Transverse colon (tissue), 4 donors: ENCODE measurements around the gene ZBTB7B. TPM values are rescaled to one million over a fixed set of nuclear protein-coding genes. Genes with fewer than 3 reads are reported as not detected.
A peak's percentile ranks its signal among the peaks of the same experiment; 100 is the strongest.

Experiments used
- DNase-seq: peaks from one replicate; pipeline ENCODE4 v3.0.0-alpha.2; 2019
- H3K27ac ChIP-seq, 4 donors: fragments of 200-600 bp; sonication (generic); 2 replicates each; pipeline ENCODE4 v1.5.1; 2016 to 2018; ENCODE audit warnings: inconsistent platforms in 4 of 4
- H3K27me3 ChIP-seq: fragments of 200-600 bp; sonication (generic); 2 replicates; pipeline ENCODE4 v1.5.1; 2017; ENCODE audit warnings: inconsistent platforms
- H3K36me3 ChIP-seq, 4 donors: fragments of 200-600 bp; sonication (generic); 2 replicates each; pipeline ENCODE4 v1.5.1; 2017 to 2019; ENCODE audit warnings: inconsistent platforms in 4 of 4
- H3K4me1 ChIP-seq, 4 donors: fragments of 200-600 bp; sonication (generic); 2 replicates each; pipeline ENCODE4 v1.5.1; 2017 to 2020; ENCODE audit warnings: inconsistent platforms in 4 of 4
- H3K4me3 ChIP-seq, 4 donors: fragments of 200-600 bp; sonication (generic); 1 replicate in 1 of 4; 2 replicates in 3 of 4; pipeline versions ENCODE4 v1.5.1 to v1.6.1; 2017 to 2019; ENCODE audit warnings: inconsistent platforms in 4 of 4
- H3K9me3 ChIP-seq, 2 donors: fragments of 200-600 bp; sonication (generic); 2 replicates each; pipeline ENCODE4 v1.5.1; 2017 to 2019; ENCODE audit warnings: inconsistent platforms in 2 of 2
- CTCF ChIP-seq, 5 experiments: fragments of 200-600 bp in 3 of 5; fragments of 450-650 bp in 2 of 5; sonication (generic) in 3 of 5; IDR thresholded peaks; 1 replicate in 2 of 5; 2 replicates in 3 of 5; pipeline ENCODE4 v1.5.1; 2016 to 2017; ENCODE audit warnings: antibody characterized with exemption in 5 of 5, inconsistent platforms in 3 of 5, mild to moderate bottlenecking in 2 of 5, moderate library complexity in 1 of 5
- EP300 ChIP-seq: sonication (generic); formaldehyde crosslinking; IDR thresholded peaks from one replicate; pipeline ENCODE4 v1.6.1; 2017; ENCODE audit warnings: antibody characterized with exemption, low read depth
- POLR2A ChIP-seq: fragments of 450-650 bp; IDR thresholded peaks from one replicate; pipeline ENCODE4 v1.6.1; 2016; ENCODE audit warnings: antibody characterized with exemption, mild to moderate bottlenecking, moderate library complexity
- POLR2AphosphoS5 ChIP-seq, 3 donors: sonication (generic); formaldehyde crosslinking; IDR thresholded peaks; one replicate each; pipeline ENCODE4 v1.6.1; 2016; ENCODE audit warnings: antibody characterized with exemption in 3 of 3
- WGBS, 2 donors: methylation state at CpG; one replicate each; pipeline ENCODE4 v1.1.5; 2018; ENCODE audit warnings: low coverage in 1 of 2; 5-methylcytosine and 5-hydroxymethylcytosine counted together
- in situ Hi-C, 4 donors: fragments of 200-750 bp; cut with MboI; loops; one replicate each; pipeline versions ENCODE4 v1.15.0 to v1.15.1; 2017; ENCODE audit warnings: low sequenced_read_pairs in 3 of 4, low pct_ligation_motif_present in 1 of 4, low pct_unique_long_range_greater_than_20kb in 1 of 4
- intact Hi-C: fragments of 100-400 bp; cut with DNase I; formaldehyde crosslinking; loops from one replicate; pipeline ENCODE4 v1.15.1; 2023; ENCODE audit warnings: low total_unique reads
- total RNA-seq, 4 donors: library from RNA; depleted of rRNA; stranded (reverse); fragments of >200 nt; gene quantifications; one replicate each; pipeline ENCODE4 v1.1.0, GENCODE V29; 2016

The ZBTB7B gene
- total RNA-seq, 4 donors from 2014 or later, result 85.2 to 513 (median 272) TPM

- Histone ChIP-seq H3K9me3 (no peaks in the 10 kb centered on the region), H3K4me3 (peak overlapping the region in 3 of 4 donors; percentile 53 to 72 (median 62)), H3K27me3 (no peaks in the 10 kb centered on the region), H3K4me1 (peaks cover 15 to 41% (median 26%) of the 10 kb centered on the region in 4 donors), H3K36me3 (peaks cover 0 to 24% (median 0%) of the 10 kb centered on the region in 4 donors), H3K27ac (peak overlapping the region; percentile 91 to 99 (median 94))
- DNase-seq, result peak; percentile 48
- 28 to 42% methylated on average over 5 to 10 of the region's 12 CpGs for WGBS, 2 donors
- TF ChIP-seq CTCF (IDR thresholded peaks at IDR 0.05) (peak in 4 of 5 experiments; percentile 28 to 47 (median 30)), POLR2A (no peak), EP300 (no peak), POLR2AphosphoS5 (IDR thresholded peaks at IDR 0.05) (no peak)
- intact Hi-C loops, result no loop called here
- in situ Hi-C loops, result loop anchor here in 3 of 4 donors (25.0 kb wide), 1 partner anchor 90 kb away; the partner anchor contains the start of genes CKS1B (in 3 of the 3), PBXIP1 (in 3 of the 3), PYGO2 (in 3 of the 3) and SHC1 (in 3 of the 3)
Measured at GRCh38 chr1:155052439-155053395, 50.1 kb downstream of the ZBTB7B start.

- 78 to 95% methylated on average over 7 of the region's 7 CpGs for WGBS, 2 donors
Measured at GRCh38 chr1:155053531-155054105, 51.0 kb downstream of the ZBTB7B start.

GRCh38 chr1:155057104-155057503, 54.5 kb downstream of the ZBTB7B start:
- WGBS, 2 donors, result 94% methylated on average over 8 of the region's 8 CpGs; no CpG with 5 or more reads in 1 of the 2 donors
- no peak overlapping the region for H3K4me3 ChIP-seq
- intact Hi-C loops (no loop called here), in situ Hi-C loops (loop anchor here in 3 of 4 donors (25.0 kb wide), 1 partner anchor 95 kb away; the partner anchor contains the start of genes CKS1B (in 3 of the 3), PBXIP1 (in 3 of the 3), PYGO2 (in 3 of the 3) and SHC1 (in 3 of the 3))
- no peak overlapping the region for H3K27ac ChIP-seq
- no peaks in the 10 kb centered on the region for H3K27me3 ChIP-seq
- peaks cover 0 to 28% (median 0%) of the 10 kb centered on the region in 4 donors for H3K36me3 ChIP-seq
- DNase-seq, result no peak
- no peaks in the 10 kb centered on the region for H3K9me3 ChIP-seq
- TF ChIP-seq CTCF (IDR thresholded peaks at IDR 0.05), result no peak
- no peak for TF ChIP-seq EP300
- no peak for TF ChIP-seq POLR2AphosphoS5 (IDR thresholded peaks at IDR 0.05)
- TF ChIP-seq POLR2A, result no peak
- peaks cover 5 to 24% (median 19%) of the 10 kb centered on the region in 4 donors for H3K4me1 ChIP-seq

More at GRCh38 chr1:155053531-155054105, 51.0 kb downstream of the ZBTB7B start:
- DNase-seq, result no peak
- Histone ChIP-seq H3K27ac (no peak overlapping the region), H3K36me3 (peaks cover 0 to 28% (median 0%) of the 10 kb centered on the region in 4 donors), H3K27me3 (no peaks in the 10 kb centered on the region), H3K9me3 (no peaks in the 10 kb centered on the region), H3K4me3 (no peak overlapping the region), H3K4me1 (peaks cover 15 to 41% (median 26%) of the 10 kb centered on the region in 4 donors)
- TF ChIP-seq EP300 (no peak), POLR2A (no peak), POLR2AphosphoS5 (IDR thresholded peaks at IDR 0.05) (no peak), CTCF (IDR thresholded peaks at IDR 0.05) (no peak)
- in situ Hi-C loops (loop anchor here in 3 of 4 donors (25.0 kb wide), 1 partner anchor 91 kb away; the partner anchor contains the start of genes CKS1B (in 3 of the 3), PBXIP1 (in 3 of the 3), PYGO2 (in 3 of the 3) and SHC1 (in 3 of the 3)), intact Hi-C loops (no loop called here)
